Vagina (tissue), 2 donors: ENCODE data around the gene JADE2.

Source experiments
- CTCF ChIP-seq, 3 experiments: fragments of 450-650 bp in 2 of 3; fragments of 200-600 bp in 1 of 3; sonication (generic) in 1 of 3; IDR thresholded peaks; one replicate each; pipeline ENCODE4 v1.5.1; 2017 to 2019; ENCODE audit warnings: antibody characterized with exemption in 3 of 3, mild to moderate bottlenecking in 2 of 3, moderate library complexity in 2 of 3
- POLR2A ChIP-seq, 2 donors: fragments of 450-650 bp; IDR thresholded peaks; one replicate each; pipeline ENCODE4 v1.6.1; 2017; ENCODE audit warnings: antibody characterized with exemption in 2 of 2, mild to moderate bottlenecking in 2 of 2, moderate library complexity in 2 of 2
- POLR2AphosphoS5 ChIP-seq, 2 donors: sonication (generic); formaldehyde crosslinking; IDR thresholded peaks; one replicate each; pipeline ENCODE4 v1.9.0; 2017; ENCODE audit warnings: antibody characterized with exemption in 2 of 2, mild to moderate bottlenecking in 2 of 2, low read depth in 1 of 2; ENCODE audit not compliant: insufficient read depth in 1 of 2

GRCh38 chr5:134620634-134621033, 95.2 kb downstream of the JADE2 start:
- no peak for TF ChIP-seq POLR2A (IDR thresholded peaks at IDR 0.05)
- no peak for TF ChIP-seq POLR2AphosphoS5 (IDR thresholded peaks at IDR 0.05; ENCODE audit: insufficient read depth in 1 of 2, low read depth in 1 of 2)
- TF ChIP-seq CTCF (IDR thresholded peaks at IDR 0.05), result no peak
